A549 treated with Hydrocortisone at 1 μM for 4 hours (cell line): ENCODE results near the gene LIMS1. TPM values are rescaled to one million over a fixed set of nuclear protein-coding genes. Genes with fewer than 3 reads are reported as not detected.

Source experiments
- total RNA-seq: library from RNA; stranded (reverse); fragments of 200-300 nt; extraction: Qiagen RNA extraction; gene quantifications from 5 replicates; pipeline ENCODE4 v1.2.3, GENCODE V29; 2022

LIMS1 gene, protein sequence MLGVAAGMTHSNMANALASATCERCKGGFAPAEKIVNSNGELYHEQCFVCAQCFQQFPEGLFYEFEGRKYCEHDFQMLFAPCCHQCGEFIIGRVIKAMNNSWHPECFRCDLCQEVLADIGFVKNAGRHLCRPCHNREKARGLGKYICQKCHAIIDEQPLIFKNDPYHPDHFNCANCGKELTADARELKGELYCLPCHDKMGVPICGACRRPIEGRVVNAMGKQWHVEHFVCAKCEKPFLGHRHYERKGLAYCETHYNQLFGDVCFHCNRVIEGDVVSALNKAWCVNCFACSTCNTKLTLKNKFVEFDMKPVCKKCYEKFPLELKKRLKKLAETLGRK
- 42.9 to 67.5 TPM (median 60.8 TPM) in 5 replicates for total RNA-seq

DNA sequence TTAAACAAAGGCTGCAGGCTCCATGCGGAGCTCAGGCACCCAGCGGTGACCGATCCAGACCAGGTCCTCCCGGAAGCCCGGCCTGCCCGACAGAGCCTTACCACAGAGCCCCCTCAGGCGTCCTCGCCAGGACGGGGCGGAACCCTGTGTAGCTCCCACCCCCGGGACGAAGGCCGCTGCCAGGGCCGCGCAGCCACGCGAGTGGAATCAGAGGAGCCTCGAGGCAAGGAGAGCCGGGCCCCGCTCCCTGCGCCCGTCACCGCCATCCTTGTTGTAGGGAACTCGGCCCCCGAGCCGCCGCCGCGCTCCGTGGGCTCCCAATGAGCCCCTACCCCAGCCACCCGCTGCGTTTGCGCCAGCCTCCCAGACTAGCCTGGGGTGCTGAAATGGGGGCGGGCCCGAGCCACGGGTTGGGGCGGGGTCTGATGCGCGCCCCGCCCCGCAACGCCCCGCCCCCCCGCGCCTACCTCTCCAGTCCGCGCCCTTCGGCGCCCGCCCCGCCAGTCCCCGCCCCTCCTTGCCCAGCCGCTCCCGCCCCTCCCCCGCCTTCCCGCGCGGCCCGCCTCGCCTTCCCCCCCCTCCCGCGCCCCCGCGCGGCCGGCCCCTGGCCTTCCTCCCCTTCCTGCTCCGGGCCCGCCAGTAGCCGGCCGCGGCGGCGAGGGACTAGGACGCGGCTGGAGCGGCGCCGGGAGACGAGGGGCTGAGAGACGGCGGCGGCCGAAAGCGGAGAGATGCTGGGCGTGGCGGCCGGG lies at the start of gene LIMS1:
LIMS1 (plus strand) TSS at position 639 of the 752 bp plus-strand sequence; CDS start at position 732, 93 bp downstream.

DNA sequence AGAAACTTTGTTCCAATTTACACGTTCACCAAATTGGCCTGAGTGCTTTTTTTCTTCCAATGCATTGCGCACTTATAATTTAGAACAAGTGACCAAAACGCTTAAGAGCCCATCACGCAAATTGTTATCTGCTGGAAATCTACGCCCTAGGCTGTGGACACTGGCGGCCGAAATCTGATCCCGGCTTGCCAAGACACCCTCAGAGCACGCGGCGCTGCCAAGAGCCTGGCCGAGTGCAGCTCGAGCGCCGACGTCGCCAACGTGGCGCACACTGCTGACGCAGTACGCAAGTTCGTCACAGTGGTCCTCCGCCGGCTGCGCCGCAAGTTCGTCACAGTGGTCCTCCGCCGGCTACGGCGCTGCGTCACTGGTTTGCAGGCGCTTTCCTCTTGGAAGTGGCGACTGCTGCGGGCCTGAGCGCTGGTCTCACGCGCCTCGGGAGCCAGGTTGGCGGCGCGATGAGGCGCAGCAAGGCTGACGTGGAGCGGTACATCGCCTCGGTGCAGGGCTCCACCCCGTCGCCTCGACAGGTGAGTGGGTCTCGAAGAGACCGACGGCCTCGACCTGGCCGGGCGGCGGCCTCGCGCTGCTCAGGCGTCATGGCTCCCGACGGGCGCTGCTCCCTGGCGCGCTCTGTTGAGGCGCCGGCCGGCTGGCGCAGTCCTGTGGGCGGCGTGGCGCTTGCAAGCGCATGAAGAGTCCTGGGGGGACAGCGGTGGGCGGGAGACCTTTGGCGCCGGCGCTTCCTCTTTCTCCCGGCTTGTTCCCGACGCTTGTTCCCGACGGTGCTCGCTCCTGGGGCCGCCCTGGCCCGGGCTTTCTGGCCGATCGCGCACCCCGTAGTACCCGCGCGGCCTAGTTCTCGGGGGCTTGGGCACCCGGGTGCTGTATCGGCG lies 185.1 kb downstream of the LIMS1 start, which contains the start of gene RANBP2:
RANBP2 (plus strand) TSS at position 334 of the 896 bp plus-strand sequence; CDS start at position 459, 125 bp downstream.

Other genes starting within 250 kb of the LIMS1 start
- 0.36 to 0.78 TPM (median 0.43 TPM) in 5 replicates for gene SULT1C2, start 245.6 kb upstream of the LIMS1 start, total RNA-seq
- 0.07 TPM in 1 of 5 replicates, not detected in the others for gene SULT1C4, start 156.5 kb upstream of the LIMS1 start, total RNA-seq
- gene GCC2, start 85.3 kb upstream of the LIMS1 start, total RNA-seq, result 9.8 to 18.1 TPM (median 14.3 TPM) in 5 replicates
- gene RANBP2, start 185.0 kb downstream of the LIMS1 start, total RNA-seq, result 18.3 to 36.2 TPM (median 24.1 TPM) in 5 replicates